Nephron progenitor cell (in vitro differentiated cells): ENCODE data around the gene PCBP3.

Source experiments
- DNase-seq: peaks from one replicate; pipeline ENCODE4 v3.0.0; 2021
- H3K27ac Mint-ChIP-seq: 2 replicates; pipeline ENCODE4 v1.8.0; 2021; ENCODE audit warnings: mild to moderate bottlenecking, moderate library complexity, mixed read lengths
- H3K27me3 Mint-ChIP-seq: 2 replicates; pipeline ENCODE4 v1.8.0; 2021; ENCODE audit warnings: mild to moderate bottlenecking, low read depth, mixed read lengths; ENCODE audit not compliant: poor library complexity
- H3K36me3 Mint-ChIP-seq: 2 replicates; pipeline ENCODE4 v1.8.0; 2021; ENCODE audit warnings: low read depth, mixed read lengths
- H3K4me1 Mint-ChIP-seq: 2 replicates; pipeline ENCODE4 v1.8.0; 2021; ENCODE audit warnings: mixed read lengths
- H3K4me3 Mint-ChIP-seq: 2 replicates; pipeline ENCODE4 v1.8.0; 2021; ENCODE audit warnings: mild to moderate bottlenecking, moderate library complexity, mixed read lengths
- H3K9me3 Mint-ChIP-seq: 2 replicates; pipeline ENCODE4 v1.8.0; 2021; ENCODE audit warnings: mild to moderate bottlenecking, moderate library complexity, mixed read lengths
- CTCF ChIP-seq: fragments of 200-600 bp; sonication (generic); IDR thresholded peaks from 2 replicates; pipeline ENCODE4 v1.5.0; 2021; ENCODE audit warnings: antibody characterized with exemption

PCBP3 gene

GRCh38 chr21:45779226-45779625 lies 135.7 kb downstream of the PCBP3 start:
- no peak for DNase-seq
- H3K27me3 Mint-ChIP-seq = no peaks in the 10 kb centered on the region
- H3K9me3 Mint-ChIP-seq = peaks cover 49% of the 10 kb centered on the region
- no peak for TF ChIP-seq CTCF
- no peaks in the 10 kb centered on the region for H3K4me1 Mint-ChIP-seq
- no peak overlapping the region for H3K27ac Mint-ChIP-seq
- H3K4me3 Mint-ChIP-seq = no peak overlapping the region
- no peaks in the 10 kb centered on the region for H3K36me3 Mint-ChIP-seq

GRCh38 chr21:45780647-45781046 lies 137.1 kb downstream of the PCBP3 start:
- H3K27me3 Mint-ChIP-seq = no peaks in the 10 kb centered on the region
- DNase-seq = no peak
- no peak for TF ChIP-seq CTCF

GRCh38 chr21:45781741-45782140 lies 138.2 kb downstream of the PCBP3 start:
- Mint-ChIP-seq H3K27ac (no peak overlapping the region), H3K27me3 (peaks cover 2% of the 10 kb centered on the region), H3K36me3 (no peaks in the 10 kb centered on the region), H3K4me3 (no peak overlapping the region), H3K4me1 (no peaks in the 10 kb centered on the region), H3K9me3 (peaks cover 31% of the 10 kb centered on the region)
- no peak for TF ChIP-seq CTCF
- DNase-seq = no peak

More at GRCh38 chr21:45780647-45781046, 137.1 kb downstream of the PCBP3 start:
- no peaks in the 10 kb centered on the region for H3K36me3 Mint-ChIP-seq
- no peaks in the 10 kb centered on the region for H3K4me1 Mint-ChIP-seq
- H3K4me3 Mint-ChIP-seq = no peak overlapping the region
- H3K27ac Mint-ChIP-seq = no peak overlapping the region
- peaks cover 42% of the 10 kb centered on the region for H3K9me3 Mint-ChIP-seq

- Mint-ChIP-seq H3K27ac (no peak overlapping the region), H3K4me1 (peaks cover 9% of the 10 kb centered on the region), H3K27me3 (peaks cover 11% of the 10 kb centered on the region), H3K4me3 (no peak overlapping the region), H3K9me3 (peaks cover 12% of the 10 kb centered on the region), H3K36me3 (no peaks in the 10 kb centered on the region)
- DNase-seq = no peak
- TF ChIP-seq CTCF = no peak
Observed at GRCh38 chr21:45786660-45787059, 143.1 kb downstream of the PCBP3 start.

- no peaks in the 10 kb centered on the region for H3K36me3 Mint-ChIP-seq
- H3K4me1 Mint-ChIP-seq = peaks cover 9% of the 10 kb centered on the region
Observed at GRCh38 chr21:45787371-45787770, 143.8 kb downstream of the PCBP3 start.

More at GRCh38 chr21:45787371-45787770, 143.8 kb downstream of the PCBP3 start:
- Mint-ChIP-seq H3K27me3 (peaks cover 11% of the 10 kb centered on the region), H3K4me3 (no peak overlapping the region), H3K27ac (no peak overlapping the region), H3K9me3 (peaks cover 12% of the 10 kb centered on the region)
- no peak for DNase-seq
- no peak for TF ChIP-seq CTCF
